ENCODE data around the gene MKX.

MKX gene

GRCh38 chr10:27654284-27654683 is 91.3 kb downstream of the MKX start:
- DNase-seq (ENCODE audit: low read depth, low spot score): no peak

- DNase-seq (ENCODE audit: low read depth, low spot score): no peak
Measured at GRCh38 chr10:27646604-27647175, 98.9 kb downstream of the MKX start.

- no peak for DNase-seq (ENCODE audit: low read depth, low spot score)
Measured at GRCh38 chr10:27646194-27646593, 99.4 kb downstream of the MKX start.

GRCh38 chr10:27644307-27644939 is 101.2 kb downstream of the MKX start:
- no peak for DNase-seq (ENCODE audit: low read depth, low spot score)

GRCh38 chr10:27643301-27643700 is 102.3 kb downstream of the MKX start:
- no peak for DNase-seq (ENCODE audit: low read depth, low spot score)

- no peak for DNase-seq (ENCODE audit: low read depth, low spot score)
Measured at GRCh38 chr10:27642023-27642589, 103.5 kb downstream of the MKX start.

- DNase-seq (ENCODE audit: low read depth, low spot score): no peak
Measured at GRCh38 chr10:27638071-27638750, 107.4 kb downstream of the MKX start.

GRCh38 chr10:27637601-27638000 is 108.0 kb downstream of the MKX start:
- no peak for DNase-seq (ENCODE audit: low read depth, low spot score)

GRCh38 chr10:27636816-27637215 is 108.8 kb downstream of the MKX start:
- no peak for DNase-seq (ENCODE audit: low read depth, low spot score)

- no peak for DNase-seq (ENCODE audit: low read depth, low spot score)
Measured at GRCh38 chr10:27635699-27636270, 109.8 kb downstream of the MKX start.

GRCh38 chr10:27635290-27635689 is 110.3 kb downstream of the MKX start:
- DNase-seq (ENCODE audit: low read depth, low spot score): no peak

- no peak for DNase-seq (ENCODE audit: low read depth, low spot score)
Measured at GRCh38 chr10:27628621-27629020, 117.0 kb downstream of the MKX start.

GRCh38 chr10:27626890-27627289 is 118.7 kb downstream of the MKX start:
- DNase-seq (ENCODE audit: low read depth, low spot score): no peak

GRCh38 chr10:27625452-27626211 is 120.0 kb downstream of the MKX start:
- no peak for DNase-seq (ENCODE audit: low read depth, low spot score)

- DNase-seq (ENCODE audit: low read depth, low spot score): no peak
Measured at GRCh38 chr10:27624941-27625340, 120.7 kb downstream of the MKX start.

All from smooth muscle cell of the brain vasculature (primary cell).